ENCODE results near the gene DDX53.

The DDX53 gene

DNA sequence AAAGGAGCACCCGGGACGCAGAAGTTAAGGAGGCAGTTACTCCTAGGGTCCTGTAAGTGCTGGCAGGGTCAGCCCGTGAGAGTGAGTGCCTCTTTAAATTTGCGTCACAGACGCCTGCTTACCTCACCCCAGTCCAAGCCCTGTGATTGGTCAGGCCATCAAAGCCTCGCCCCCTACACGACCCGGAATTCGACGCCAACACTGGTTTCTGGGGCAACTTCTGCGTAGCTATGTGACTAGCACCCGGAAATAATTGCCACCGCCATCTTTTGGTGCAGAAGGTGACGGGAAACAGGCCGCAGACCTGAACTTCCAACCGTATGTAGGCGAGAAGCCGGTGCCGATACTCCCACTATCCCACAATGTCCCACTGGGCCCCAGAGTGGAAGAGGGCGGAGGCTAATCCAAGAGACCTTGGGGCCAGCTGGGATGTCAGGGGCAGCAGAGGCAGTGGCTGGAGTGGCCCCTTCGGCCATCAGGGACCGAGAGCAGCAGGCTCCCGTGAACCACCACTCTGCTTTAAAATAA, at the start of gene DDX53:
DDX53 (plus strand) TSS at position 265 of the 528 bp plus-strand sequence; CDS start at position 363, 98 bp downstream.
- Histone ChIP-seq H3K27ac (ENCODE audit: low read depth in 2 of 2, low read length in 2 of 2) (no peak within 1 kb of the TSS), H3K4me3 (ENCODE audit: low read length in 2 of 2) (no peak within 1 kb of the TSS), H3K36me3 (ENCODE audit: control insufficient read depth in 2 of 2, insufficient read depth in 2 of 2, low read length in 2 of 2) (no peaks in the 10 kb centered on the region), H3K9ac (ENCODE audit: low read depth in 1 of 2, low read length in 2 of 2) (no peak within 1 kb of the TSS), H3K4me1 (ENCODE audit: control insufficient read depth in 2 of 2, insufficient read depth in 2 of 2, low read length in 2 of 2) (no peaks in the 10 kb centered on the region), H3K27me3 (ENCODE audit: control insufficient read depth in 2 of 2, insufficient read depth in 2 of 2, low read length in 2 of 2) (no peaks in the 10 kb centered on the region), H3K9me3 (ENCODE audit: control insufficient read depth in 2 of 2, low read length in 2 of 2) (no peaks in the 10 kb centered on the region)

DNA sequence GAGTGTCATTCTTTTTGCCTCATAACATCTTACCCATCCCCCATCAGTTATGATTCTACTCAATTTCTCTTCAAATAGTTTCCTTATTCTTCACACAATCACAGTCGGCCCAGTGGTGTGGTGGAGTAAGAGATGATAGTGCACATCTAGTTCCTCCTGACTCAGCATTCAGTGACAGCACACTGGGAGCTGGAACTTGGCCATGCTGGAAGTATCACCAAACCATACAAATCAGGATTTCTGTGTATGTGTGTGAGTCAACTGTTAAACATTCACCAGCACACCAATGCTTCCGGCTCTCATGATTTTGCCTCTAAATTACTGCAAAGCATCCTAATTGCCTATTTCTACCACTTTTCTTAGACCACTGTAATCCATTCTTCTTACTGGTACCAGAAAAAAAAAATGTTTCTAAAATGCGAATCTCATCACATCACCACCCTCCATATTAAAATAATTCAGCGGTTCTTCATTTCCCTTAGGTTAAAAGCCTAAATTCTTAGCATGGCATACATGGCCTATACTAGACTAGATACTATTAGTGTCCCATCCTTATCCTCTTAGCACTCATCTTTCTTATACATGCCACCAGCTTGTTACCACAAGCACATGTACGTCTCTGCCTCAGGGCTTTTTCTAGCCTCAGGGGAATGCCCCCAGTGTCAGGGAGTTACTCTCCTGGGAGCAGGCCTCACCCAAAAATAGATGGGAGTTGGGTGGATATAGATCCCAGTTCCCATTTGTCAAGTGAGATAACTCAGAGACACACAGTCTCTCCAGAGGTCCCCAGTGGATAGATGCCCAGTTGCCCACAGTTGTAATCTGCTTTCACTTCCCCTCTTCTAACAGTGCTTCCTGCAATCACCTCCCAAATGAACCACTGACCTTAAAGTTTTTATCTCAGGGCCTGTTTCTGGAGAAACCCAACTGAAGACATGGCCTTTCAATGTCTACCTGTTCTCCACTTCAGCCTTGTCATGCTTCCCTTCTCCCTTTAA, 49.2 kb upstream of the DDX53 start:
- H3K27me3 ChIP-seq (ENCODE audit: control insufficient read depth in 2 of 2, insufficient read depth in 2 of 2, low read length in 2 of 2), result no peaks in the 10 kb centered on the region
- no peaks in the 10 kb centered on the region for H3K4me1 ChIP-seq (ENCODE audit: control insufficient read depth in 2 of 2, insufficient read depth in 2 of 2, low read length in 2 of 2)
- no peak overlapping the region for H3K4me3 ChIP-seq (ENCODE audit: low read length in 2 of 2)
- H3K9me3 ChIP-seq (ENCODE audit: control insufficient read depth in 2 of 2, low read length in 2 of 2), result no peaks in the 10 kb centered on the region
- no peaks in the 10 kb centered on the region for H3K36me3 ChIP-seq (ENCODE audit: control insufficient read depth in 2 of 2, insufficient read depth in 2 of 2, low read length in 2 of 2)
- no peak overlapping the region for H3K9ac ChIP-seq (ENCODE audit: low read depth in 1 of 2, low read length in 2 of 2)
- H3K27ac ChIP-seq (ENCODE audit: low read depth in 2 of 2, low read length in 2 of 2), result no peak overlapping the region

DNA sequence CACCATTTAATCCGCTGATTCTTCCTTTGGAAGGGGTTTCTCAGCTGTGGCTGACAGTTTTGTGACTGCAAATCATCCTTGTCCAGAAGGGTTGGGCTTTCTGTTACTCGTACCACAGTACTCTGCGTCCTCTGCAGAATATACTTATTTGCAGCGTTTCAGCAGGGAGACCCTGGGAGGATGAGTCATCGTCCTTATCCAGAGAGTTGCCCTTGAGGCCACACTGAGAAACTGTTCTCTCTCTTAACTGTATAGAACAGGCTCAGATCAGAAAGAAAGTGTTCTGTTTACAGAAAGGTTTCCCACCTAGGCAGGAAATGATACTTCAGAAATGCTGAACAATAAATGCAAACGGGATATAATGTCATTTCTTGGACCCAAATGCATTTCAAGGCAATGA, 47.8 kb upstream of the DDX53 start:
- no peak overlapping the region for H3K9ac ChIP-seq (ENCODE audit: low read depth in 1 of 2, low read length in 2 of 2)
- no peak overlapping the region for H3K27ac ChIP-seq (ENCODE audit: low read depth in 2 of 2, low read length in 2 of 2)
- no peak overlapping the region for H3K4me3 ChIP-seq (ENCODE audit: low read length in 2 of 2)
- H3K4me1 ChIP-seq (ENCODE audit: control insufficient read depth in 2 of 2, insufficient read depth in 2 of 2, low read length in 2 of 2), result no peaks in the 10 kb centered on the region
- no peaks in the 10 kb centered on the region for H3K36me3 ChIP-seq (ENCODE audit: control insufficient read depth in 2 of 2, insufficient read depth in 2 of 2, low read length in 2 of 2)
- no peaks in the 10 kb centered on the region for H3K9me3 ChIP-seq (ENCODE audit: control insufficient read depth in 2 of 2, low read length in 2 of 2)
- no peaks in the 10 kb centered on the region for H3K27me3 ChIP-seq (ENCODE audit: control insufficient read depth in 2 of 2, insufficient read depth in 2 of 2, low read length in 2 of 2)

GRCh38 chrX:22958250-22958649, 41.5 kb upstream of the DDX53 start:
- Histone ChIP-seq H3K9ac (ENCODE audit: low read depth in 1 of 2, low read length in 2 of 2) (no peak overlapping the region), H3K4me3 (ENCODE audit: low read length in 2 of 2) (no peak overlapping the region), H3K27ac (ENCODE audit: low read depth in 2 of 2, low read length in 2 of 2) (no peak overlapping the region), H3K9me3 (ENCODE audit: control insufficient read depth in 2 of 2, low read length in 2 of 2) (no peaks in the 10 kb centered on the region), H3K36me3 (ENCODE audit: control insufficient read depth in 2 of 2, insufficient read depth in 2 of 2, low read length in 2 of 2) (no peaks in the 10 kb centered on the region), H3K4me1 (ENCODE audit: control insufficient read depth in 2 of 2, insufficient read depth in 2 of 2, low read length in 2 of 2) (no peaks in the 10 kb centered on the region), H3K27me3 (ENCODE audit: control insufficient read depth in 2 of 2, insufficient read depth in 2 of 2, low read length in 2 of 2) (no peaks in the 10 kb centered on the region)

DNA sequence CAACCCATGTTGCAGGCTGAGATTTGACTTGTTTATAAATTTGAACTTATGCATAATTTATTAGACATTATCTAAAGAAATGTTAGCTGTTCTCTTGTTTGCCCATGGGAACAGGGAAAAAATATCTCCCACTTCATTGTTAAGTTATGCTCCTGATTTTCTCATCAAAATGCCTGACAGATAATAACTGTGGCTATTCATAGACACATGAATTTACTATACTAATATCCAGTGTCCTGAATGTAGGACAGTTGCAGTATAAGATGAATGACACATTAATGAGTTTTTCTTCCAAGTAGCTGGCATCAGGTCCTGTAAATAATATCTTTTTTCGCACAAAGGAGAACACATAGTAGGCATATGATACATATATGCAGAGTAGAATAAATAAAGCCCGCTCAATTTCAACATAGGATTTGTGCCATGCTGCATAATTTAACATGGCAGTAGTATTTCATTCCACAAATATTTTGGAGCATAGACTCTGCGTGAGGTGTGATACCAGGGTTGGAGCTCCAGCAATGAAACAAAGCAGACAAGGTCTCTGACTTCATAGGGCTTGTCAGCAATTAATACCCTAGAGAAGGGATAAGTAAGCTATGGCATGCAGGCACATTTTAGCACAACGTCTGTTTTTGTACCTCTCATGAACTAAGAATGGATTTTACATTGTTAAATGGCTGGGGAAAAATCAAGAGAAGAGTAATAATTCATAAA, 40.4 kb upstream of the DDX53 start:
- Histone ChIP-seq H3K36me3 (ENCODE audit: control insufficient read depth in 2 of 2, insufficient read depth in 2 of 2, low read length in 2 of 2) (no peaks in the 10 kb centered on the region), H3K4me1 (ENCODE audit: control insufficient read depth in 2 of 2, insufficient read depth in 2 of 2, low read length in 2 of 2) (no peaks in the 10 kb centered on the region), H3K4me3 (ENCODE audit: low read length in 2 of 2) (no peak overlapping the region), H3K9me3 (ENCODE audit: control insufficient read depth in 2 of 2, low read length in 2 of 2) (no peaks in the 10 kb centered on the region), H3K27me3 (ENCODE audit: control insufficient read depth in 2 of 2, insufficient read depth in 2 of 2, low read length in 2 of 2) (no peaks in the 10 kb centered on the region), H3K9ac (ENCODE audit: low read depth in 1 of 2, low read length in 2 of 2) (no peak overlapping the region), H3K27ac (ENCODE audit: low read depth in 2 of 2, low read length in 2 of 2) (no peak overlapping the region)

GRCh38 chrX:22963196-22963595, 36.6 kb upstream of the DDX53 start:
- no peak overlapping the region for H3K9ac ChIP-seq (ENCODE audit: low read depth in 1 of 2, low read length in 2 of 2)
- H3K4me1 ChIP-seq (ENCODE audit: control insufficient read depth in 2 of 2, insufficient read depth in 2 of 2, low read length in 2 of 2), result no peaks in the 10 kb centered on the region
- no peak overlapping the region for H3K4me3 ChIP-seq (ENCODE audit: low read length in 2 of 2)
- H3K36me3 ChIP-seq (ENCODE audit: control insufficient read depth in 2 of 2, insufficient read depth in 2 of 2, low read length in 2 of 2), result no peaks in the 10 kb centered on the region
- H3K9me3 ChIP-seq (ENCODE audit: control insufficient read depth in 2 of 2, low read length in 2 of 2), result no peaks in the 10 kb centered on the region
- no peaks in the 10 kb centered on the region for H3K27me3 ChIP-seq (ENCODE audit: control insufficient read depth in 2 of 2, insufficient read depth in 2 of 2, low read length in 2 of 2)
- H3K27ac ChIP-seq (ENCODE audit: low read depth in 2 of 2, low read length in 2 of 2), result no peak overlapping the region

DNA sequence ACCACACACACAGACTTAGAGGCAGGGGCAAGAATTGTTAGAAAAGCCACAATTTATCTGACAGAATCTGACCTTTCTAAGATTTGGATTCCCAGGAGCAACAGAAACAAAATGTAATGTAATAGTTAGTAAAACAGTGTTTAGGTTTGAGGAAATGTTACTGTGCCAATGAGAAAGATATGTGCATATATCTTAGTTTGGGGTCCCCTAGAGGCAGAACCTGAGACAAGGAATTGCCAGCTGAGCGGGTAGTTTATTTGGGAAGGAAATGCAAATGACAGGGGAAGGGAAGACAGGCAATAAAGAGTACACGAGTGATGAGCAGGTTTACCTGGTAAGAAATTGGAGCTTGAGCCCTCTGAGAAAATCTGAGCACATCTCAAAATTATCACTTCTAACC, 31.3 kb upstream of the DDX53 start:
- Histone ChIP-seq H3K9ac (ENCODE audit: low read depth in 1 of 2, low read length in 2 of 2) (no peak overlapping the region), H3K27ac (ENCODE audit: low read depth in 2 of 2, low read length in 2 of 2) (no peak overlapping the region), H3K4me1 (ENCODE audit: control insufficient read depth in 2 of 2, insufficient read depth in 2 of 2, low read length in 2 of 2) (no peaks in the 10 kb centered on the region), H3K4me3 (ENCODE audit: low read length in 2 of 2) (no peak overlapping the region), H3K36me3 (ENCODE audit: control insufficient read depth in 2 of 2, insufficient read depth in 2 of 2, low read length in 2 of 2) (no peaks in the 10 kb centered on the region), H3K9me3 (ENCODE audit: control insufficient read depth in 2 of 2, low read length in 2 of 2) (no peaks in the 10 kb centered on the region), H3K27me3 (ENCODE audit: control insufficient read depth in 2 of 2, insufficient read depth in 2 of 2, low read length in 2 of 2) (no peaks in the 10 kb centered on the region)

- H3K4me3 ChIP-seq (ENCODE audit: low read length in 2 of 2), result no peak overlapping the region
- no peaks in the 10 kb centered on the region for H3K27me3 ChIP-seq (ENCODE audit: control insufficient read depth in 2 of 2, insufficient read depth in 2 of 2, low read length in 2 of 2)
- no peaks in the 10 kb centered on the region for H3K4me1 ChIP-seq (ENCODE audit: control insufficient read depth in 2 of 2, insufficient read depth in 2 of 2, low read length in 2 of 2)
- no peak overlapping the region for H3K9ac ChIP-seq (ENCODE audit: low read depth in 1 of 2, low read length in 2 of 2)
- no peaks in the 10 kb centered on the region for H3K9me3 ChIP-seq (ENCODE audit: control insufficient read depth in 2 of 2, low read length in 2 of 2)
- H3K27ac ChIP-seq (ENCODE audit: low read depth in 2 of 2, low read length in 2 of 2), result no peak overlapping the region
- H3K36me3 ChIP-seq (ENCODE audit: control insufficient read depth in 2 of 2, insufficient read depth in 2 of 2, low read length in 2 of 2), result no peaks in the 10 kb centered on the region
Observed at GRCh38 chrX:22969411-22969810, 30.3 kb upstream of the DDX53 start.

DNA sequence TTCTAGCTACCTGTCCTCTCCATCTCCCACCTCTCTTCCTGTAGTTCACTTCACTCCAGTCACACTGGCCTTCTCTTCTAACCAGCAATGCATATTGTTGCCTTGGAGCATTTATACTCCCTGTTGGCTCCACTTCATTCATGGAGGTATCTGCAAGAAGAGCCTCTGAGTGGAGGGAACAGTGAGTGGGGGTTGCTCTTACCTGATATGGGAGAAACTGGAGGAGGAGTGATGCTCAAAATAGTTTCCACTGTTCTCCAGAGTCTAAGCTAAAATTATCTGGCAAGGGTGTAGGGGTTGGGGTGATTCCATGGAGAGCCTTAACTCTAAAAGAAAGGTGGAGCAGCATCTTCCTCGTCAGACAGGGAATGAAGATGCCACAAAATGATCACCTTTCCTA, 28.9 kb upstream of the DDX53 start:
- H3K4me3 ChIP-seq (ENCODE audit: low read length in 2 of 2), result no peak overlapping the region
- no peaks in the 10 kb centered on the region for H3K4me1 ChIP-seq (ENCODE audit: control insufficient read depth in 2 of 2, insufficient read depth in 2 of 2, low read length in 2 of 2)
- no peak overlapping the region for H3K9ac ChIP-seq (ENCODE audit: low read depth in 1 of 2, low read length in 2 of 2)
- no peaks in the 10 kb centered on the region for H3K36me3 ChIP-seq (ENCODE audit: control insufficient read depth in 2 of 2, insufficient read depth in 2 of 2, low read length in 2 of 2)
- no peaks in the 10 kb centered on the region for H3K27me3 ChIP-seq (ENCODE audit: control insufficient read depth in 2 of 2, insufficient read depth in 2 of 2, low read length in 2 of 2)
- no peak overlapping the region for H3K27ac ChIP-seq (ENCODE audit: low read depth in 2 of 2, low read length in 2 of 2)
- no peaks in the 10 kb centered on the region for H3K9me3 ChIP-seq (ENCODE audit: control insufficient read depth in 2 of 2, low read length in 2 of 2)

- Histone ChIP-seq H3K36me3 (ENCODE audit: control insufficient read depth in 2 of 2, insufficient read depth in 2 of 2, low read length in 2 of 2) (no peaks in the 10 kb centered on the region), H3K9ac (ENCODE audit: low read depth in 1 of 2, low read length in 2 of 2) (no peak overlapping the region), H3K9me3 (ENCODE audit: control insufficient read depth in 2 of 2, low read length in 2 of 2) (no peaks in the 10 kb centered on the region), H3K4me3 (ENCODE audit: low read length in 2 of 2) (no peak overlapping the region), H3K4me1 (ENCODE audit: control insufficient read depth in 2 of 2, insufficient read depth in 2 of 2, low read length in 2 of 2) (no peaks in the 10 kb centered on the region), H3K27ac (ENCODE audit: low read depth in 2 of 2, low read length in 2 of 2) (no peak overlapping the region), H3K27me3 (ENCODE audit: control insufficient read depth in 2 of 2, insufficient read depth in 2 of 2, low read length in 2 of 2) (no peaks in the 10 kb centered on the region)
Observed at GRCh38 chrX:22974616-22975015, 25.1 kb upstream of the DDX53 start.
